ENCODE results near the gene ZDHHC16.

ZDHHC16 gene

GRCh38 chr10:97483506-97483905 lies 37.5 kb downstream of the ZDHHC16 start:
- TF ChIP-seq, protein P1, sequence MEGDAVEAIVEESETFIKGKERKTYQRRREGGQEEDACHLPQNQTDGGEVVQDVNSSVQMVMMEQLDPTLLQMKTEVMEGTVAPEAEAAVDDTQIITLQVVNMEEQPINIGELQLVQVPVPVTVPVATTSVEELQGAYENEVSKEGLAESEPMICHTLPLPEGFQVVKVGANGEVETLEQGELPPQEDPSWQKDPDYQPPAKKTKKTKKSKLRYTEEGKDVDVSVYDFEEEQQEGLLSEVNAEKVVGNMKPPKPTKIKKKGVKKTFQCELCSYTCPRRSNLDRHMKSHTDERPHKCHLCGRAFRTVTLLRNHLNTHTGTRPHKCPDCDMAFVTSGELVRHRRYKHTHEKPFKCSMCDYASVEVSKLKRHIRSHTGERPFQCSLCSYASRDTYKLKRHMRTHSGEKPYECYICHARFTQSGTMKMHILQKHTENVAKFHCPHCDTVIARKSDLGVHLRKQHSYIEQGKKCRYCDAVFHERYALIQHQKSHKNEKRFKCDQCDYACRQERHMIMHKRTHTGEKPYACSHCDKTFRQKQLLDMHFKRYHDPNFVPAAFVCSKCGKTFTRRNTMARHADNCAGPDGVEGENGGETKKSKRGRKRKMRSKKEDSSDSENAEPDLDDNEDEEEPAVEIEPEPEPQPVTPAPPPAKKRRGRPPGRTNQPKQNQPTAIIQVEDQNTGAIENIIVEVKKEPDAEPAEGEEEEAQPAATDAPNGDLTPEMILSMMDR (IDR thresholded peaks at IDR 0.05; ENCODE audit: insufficient read depth, low read length, poor library complexity, severe bottlenecking), result no peak
- Histone ChIP-seq H3K4me3 (replicated peaks; ENCODE audit: low read depth, low read length) (no peak overlapping the region), H3K36me3 (ENCODE audit: control insufficient read depth, insufficient read depth, low read length) (peaks cover 7% of the 10 kb centered on the region), H3K27me3 (replicated peaks; ENCODE audit: control insufficient read depth, insufficient read depth, low read length) (no peaks in the 10 kb centered on the region)
- DNase-seq (ENCODE audit: extremely low read depth, insufficient read length), result no peak

DNA sequence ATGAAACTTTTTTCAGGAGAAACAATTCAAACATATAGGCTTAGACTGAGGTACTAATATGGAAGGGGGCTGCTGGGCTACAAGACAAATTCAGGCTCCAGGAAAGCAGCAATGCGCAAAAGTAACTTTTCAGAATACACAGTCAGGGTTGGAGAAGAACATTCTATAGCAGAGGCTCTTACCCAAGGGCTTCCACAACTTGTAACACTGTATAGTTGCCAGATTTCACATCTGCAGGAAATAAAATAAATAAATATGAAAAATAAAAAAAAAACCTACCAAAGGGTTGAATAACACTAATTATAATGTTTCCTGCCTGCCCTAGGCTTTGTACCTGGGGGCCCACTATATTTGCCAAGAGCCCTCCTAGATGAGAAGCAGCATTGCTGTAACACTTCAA lies 37.9 kb downstream of the ZDHHC16 start:
- TF ChIP-seq, protein P1 (IDR thresholded peaks at IDR 0.05; ENCODE audit: insufficient read depth, low read length, poor library complexity, severe bottlenecking), result no peak
- Histone ChIP-seq H3K27me3 (replicated peaks; ENCODE audit: control insufficient read depth, insufficient read depth, low read length) (no peaks in the 10 kb centered on the region), H3K36me3 (ENCODE audit: control insufficient read depth, insufficient read depth, low read length) (peaks cover 7% of the 10 kb centered on the region), H3K4me3 (replicated peaks; ENCODE audit: low read depth, low read length) (no peak overlapping the region)
- DNase-seq (ENCODE audit: extremely low read depth, insufficient read length), result no peak

- TF ChIP-seq, protein P1 (IDR thresholded peaks at IDR 0.05; ENCODE audit: insufficient read depth, low read length, poor library complexity, severe bottlenecking), result no peak
- Histone ChIP-seq H3K27me3 (replicated peaks; ENCODE audit: control insufficient read depth, insufficient read depth, low read length) (no peaks in the 10 kb centered on the region), H3K4me3 (replicated peaks; ENCODE audit: low read depth, low read length) (no peak overlapping the region), H3K36me3 (ENCODE audit: control insufficient read depth, insufficient read depth, low read length) (peaks cover 4% of the 10 kb centered on the region)
- DNase-seq (ENCODE audit: extremely low read depth, insufficient read length), result no peak
These were observed 39.8 kb downstream of the ZDHHC16 start for GRCh38 chr10:97485647-97486281.

DNA sequence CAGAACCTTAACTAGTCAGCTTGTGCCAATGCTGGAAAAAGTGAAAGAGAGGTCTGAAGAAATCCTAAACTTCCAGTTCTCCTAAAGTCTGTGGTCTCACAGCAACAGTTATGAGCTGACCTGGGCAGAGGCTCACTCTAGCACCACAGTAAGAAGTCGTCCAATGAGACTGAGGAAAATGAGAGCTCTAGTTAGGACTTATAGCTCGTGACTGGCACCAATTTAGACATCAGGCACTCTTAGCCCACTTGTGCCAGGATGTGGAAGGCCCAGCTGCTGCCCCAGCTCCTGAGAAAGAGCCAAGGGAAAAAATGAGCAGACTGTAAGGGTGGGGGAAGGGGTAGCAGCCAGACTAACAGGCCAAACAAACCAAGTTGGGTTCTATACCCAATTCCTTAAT lies 44.6 kb downstream of the ZDHHC16 start:
- no peak for DNase-seq (ENCODE audit: extremely low read depth, insufficient read length)
- H3K27me3 ChIP-seq (replicated peaks; ENCODE audit: control insufficient read depth, insufficient read depth, low read length), result no peaks in the 10 kb centered on the region
- no peak overlapping the region for H3K4me3 ChIP-seq (replicated peaks; ENCODE audit: low read depth, low read length)
- TF ChIP-seq, protein P1 (IDR thresholded peaks at IDR 0.05; ENCODE audit: insufficient read depth, low read length, poor library complexity, severe bottlenecking), result no peak
- no peaks in the 10 kb centered on the region; the same call in 1 of the 2 replicates for H3K36me3 ChIP-seq (ENCODE audit: control insufficient read depth, insufficient read depth, low read length)

- no peaks in the 10 kb centered on the region for H3K27me3 ChIP-seq (replicated peaks; ENCODE audit: control insufficient read depth, insufficient read depth, low read length)
- H3K4me3 ChIP-seq (replicated peaks; ENCODE audit: low read depth, low read length), result no peak overlapping the region
- DNase-seq (ENCODE audit: extremely low read depth, insufficient read length), result no peak
- H3K36me3 ChIP-seq (ENCODE audit: control insufficient read depth, insufficient read depth, low read length), result no peaks in the 10 kb centered on the region; the same call in 1 of the 2 replicates
- TF ChIP-seq, protein P1 (IDR thresholded peaks at IDR 0.05; ENCODE audit: insufficient read depth, low read length, poor library complexity, severe bottlenecking), result no peak
These were observed 48.2 kb downstream of the ZDHHC16 start for GRCh38 chr10:97494151-97494550.
